ENCODE data around the gene GH2. TPM values are rescaled to one million over a fixed set of nuclear protein-coding genes. Genes with fewer than 3 reads are reported as not detected.
"Not testable (repeated sequence)": the region's sequence is repeated elsewhere in the genome, so short reads cannot be mapped to it uniquely, and the experiment has no call there.

Gene GH2
- total RNA-seq, 2 experiments from 2014 or later: not detected

GRCh38 chr17:63910096-63910495, 28.4 kb upstream of the GH2 start:
- Histone ChIP-seq H3K9me2 (ENCODE audit: insufficient read depth, low read length) (no peaks in the 10 kb centered on the region), H3K4me3 (ENCODE audit: low read depth, low read length, poor library complexity, severe bottlenecking) (no peak overlapping the region), H4K20me1 (ENCODE audit: insufficient read depth, low read length) (no peaks in the 10 kb centered on the region), H3K36me3 (ENCODE audit: insufficient read depth, low read length) (no peaks in the 10 kb centered on the region), H3K27ac (ENCODE audit: low read depth, low read length, poor library complexity, severe bottlenecking) (no peak overlapping the region), H3K4me2 (ENCODE audit: low read length) (no peak overlapping the region), H3K9me3 (ENCODE audit: low read length) (no peaks in the 10 kb centered on the region), H3K4me1 (ENCODE audit: insufficient read depth, low read length, poor library complexity, severe bottlenecking) (no peaks in the 10 kb centered on the region), H3K79me2 (ENCODE audit: insufficient read depth, low read depth, low read length) (no peaks in the 10 kb centered on the region), H2AFZ (ENCODE audit: low read length) (no peak overlapping the region)
- no peak for DNase-seq (ENCODE audit: low spot score)
- no peak for TF ChIP-seq EZH2phosphoT487 (IDR thresholded peaks at IDR 0.05; ENCODE audit: borderline replicate concordance, low read depth, low read length)
- no peak for TF ChIP-seq CTCF (conservative IDR thresholded peaks at IDR 0.05; ENCODE audit: low read length)
- POLR2A ChIA-PET: no interaction called here
- no TSS peak for BruUV-seq (replicated peaks)
- CTCF ChIA-PET (ENCODE audit: unreplicated experiment): interaction anchor here (2.6 kb wide), 1 partner anchor 36 kb away, joined by 16 read pairs; no protein-coding TSS in a partner anchor
- intact Hi-C loops (cut with micrococcal nuclease; ENCODE audit: unreplicated experiment): no loop called here

- CTCF ChIA-PET (ENCODE audit: unreplicated experiment); POLR2A ChIA-PET; H3K9me3 ChIP-seq (ENCODE audit: low read length); H3K27ac ChIP-seq (ENCODE audit: low read depth, low read length, poor library complexity, severe bottlenecking); H3K36me3 ChIP-seq (ENCODE audit: insufficient read depth, low read length); H3K4me2 ChIP-seq (ENCODE audit: low read length); H3K4me3 ChIP-seq (ENCODE audit: low read depth, low read length, poor library complexity, severe bottlenecking); DNase-seq (ENCODE audit: low spot score); intact Hi-C loops (cut with micrococcal nuclease; ENCODE audit: unreplicated experiment); H3K79me2 ChIP-seq (ENCODE audit: insufficient read depth, low read depth, low read length); H3K9me2 ChIP-seq (ENCODE audit: insufficient read depth, low read length); H3K4me1 ChIP-seq (ENCODE audit: insufficient read depth, low read length, poor library complexity, severe bottlenecking); BruUV-seq (replicated peaks); H4K20me1 ChIP-seq (ENCODE audit: insufficient read depth, low read length); H2AFZ ChIP-seq (ENCODE audit: low read length): not testable (repeated sequence)
These were observed 27.8 kb upstream of the GH2 start for GRCh38 chr17:63909586-63909985.

GRCh38 chr17:63907161-63907778, 25.5 kb upstream of the GH2 start:
- BruUV-seq (replicated peaks); intact Hi-C loops (cut with micrococcal nuclease; ENCODE audit: unreplicated experiment): not testable (repeated sequence)
- POLR2A ChIA-PET: interaction anchor here (0.6 kb wide), 1 partner anchor 73 kb away, joined by 6 read pairs; no protein-coding TSS in a partner anchor

GRCh38 chr17:63904796-63905195, 23.1 kb upstream of the GH2 start:
- POLR2A ChIA-PET: interaction anchor here (1.2 kb wide), 1 partner anchor 41 kb away, joined by 3 read pairs; no protein-coding TSS in a partner anchor
- DNase-seq (ENCODE audit: low spot score); H3K36me3 ChIP-seq (ENCODE audit: insufficient read depth, low read length); H3K27ac ChIP-seq (ENCODE audit: low read depth, low read length, poor library complexity, severe bottlenecking); H3K9me2 ChIP-seq (ENCODE audit: insufficient read depth, low read length); H3K4me1 ChIP-seq (ENCODE audit: insufficient read depth, low read length, poor library complexity, severe bottlenecking); H3K9me3 ChIP-seq (ENCODE audit: low read length); H3K4me2 ChIP-seq (ENCODE audit: low read length); intact Hi-C loops (cut with micrococcal nuclease; ENCODE audit: unreplicated experiment); BruUV-seq (replicated peaks); H3K79me2 ChIP-seq (ENCODE audit: insufficient read depth, low read depth, low read length); CTCF ChIA-PET (ENCODE audit: unreplicated experiment); H4K20me1 ChIP-seq (ENCODE audit: insufficient read depth, low read length); H3K4me3 ChIP-seq (ENCODE audit: low read depth, low read length, poor library complexity, severe bottlenecking); H2AFZ ChIP-seq (ENCODE audit: low read length): not testable (repeated sequence)

More at GRCh38 chr17:63907161-63907778, 25.5 kb upstream of the GH2 start:
- peak; percentile 20 for DNase-seq (ENCODE audit: low spot score)
- H3K9me3 ChIP-seq (ENCODE audit: low read length); H3K4me2 ChIP-seq (ENCODE audit: low read length); H3K36me3 ChIP-seq (ENCODE audit: insufficient read depth, low read length); H3K9me2 ChIP-seq (ENCODE audit: insufficient read depth, low read length); CTCF ChIA-PET (ENCODE audit: unreplicated experiment); H3K4me1 ChIP-seq (ENCODE audit: insufficient read depth, low read length, poor library complexity, severe bottlenecking); H3K4me3 ChIP-seq (ENCODE audit: low read depth, low read length, poor library complexity, severe bottlenecking); H3K79me2 ChIP-seq (ENCODE audit: insufficient read depth, low read depth, low read length); H4K20me1 ChIP-seq (ENCODE audit: insufficient read depth, low read length); H3K27ac ChIP-seq (ENCODE audit: low read depth, low read length, poor library complexity, severe bottlenecking); H2AFZ ChIP-seq (ENCODE audit: low read length): not testable (repeated sequence)
- peak; percentile 59 for TF ChIP-seq CTCF (conservative IDR thresholded peaks at IDR 0.05; ENCODE audit: low read length)

All from OCI-LY7 (cell line).